Aorta (tissue), 5 donors: Measurements from ENCODE around the gene SYNE4. TPM values are rescaled to one million over a fixed set of nuclear protein-coding genes. Genes with fewer than 3 reads are reported as not detected.
"Not testable (repeated sequence)": the region's sequence is repeated elsewhere in the genome, so short reads cannot be mapped to it uniquely, and the experiment has no call there.

Experiments used
- ATAC-seq: fragments of 200-7000 bp; cut with Tn5 transposase; one replicate; pipeline ENCODE4 v1.9.1; 2022; ENCODE audit warnings: moderate library complexity; ENCODE audit not compliant: low FRiP score
- DNase-seq, 2 donors: peaks; one replicate each; pipeline ENCODE4 v3.0.0-alpha.2; 2020
- H3K27ac ChIP-seq, 2 donors: one replicate each; pipeline ENCODE4 v1.5.1; 2013; ENCODE audit warnings: low read length in 2 of 2, mild to moderate bottlenecking in 2 of 2, moderate library complexity in 2 of 2, control low read depth in 1 of 2, inconsistent platforms in 1 of 2, low read depth in 1 of 2
- H3K27me3 ChIP-seq, 2 donors: one replicate each; pipeline ENCODE4 v1.6.1; 2013; ENCODE audit warnings: control low read depth in 1 of 2, low read length in 1 of 2, mild to moderate bottlenecking in 1 of 2, moderate library complexity in 1 of 2; ENCODE audit not compliant: insufficient read depth in 2 of 2, control insufficient read depth in 1 of 2
- H3K36me3 ChIP-seq, 2 donors: one replicate each; pipeline ENCODE4 v1.6.1; 2013; ENCODE audit warnings: control low read depth in 1 of 2, low read length in 1 of 2, mild to moderate bottlenecking in 1 of 2; ENCODE audit not compliant: insufficient read depth in 2 of 2, control insufficient read depth in 1 of 2
- H3K4me1 ChIP-seq, 2 donors: one replicate each; pipeline ENCODE4 v1.6.1; 2013; ENCODE audit warnings: low read length in 2 of 2, control low read depth in 1 of 2, mild to moderate bottlenecking in 1 of 2, moderate library complexity in 1 of 2; ENCODE audit not compliant: insufficient read depth in 2 of 2, control insufficient read depth in 1 of 2
- H3K4me3 ChIP-seq, 2 donors: one replicate each; pipeline ENCODE4 v1.5.1; 2013; ENCODE audit warnings: low read length in 2 of 2, control low read depth in 1 of 2, mild to moderate bottlenecking in 1 of 2
- H3K9me3 ChIP-seq: one replicate; pipeline ENCODE4 v1.6.1; 2013; ENCODE audit warnings: mild to moderate bottlenecking, low read length; ENCODE audit not compliant: control insufficient read depth
- WGBS, 2 donors: extraction: QIAGEN DNeasy Blood & Tissue Kit; methylation state at CpG; one replicate each; pipeline ENCODE4 v1.1.7; 2013; 5-methylcytosine and 5-hydroxymethylcytosine counted together
- intact Hi-C, 2 donors: fragments of 100-400 bp; cut with DNase I; formaldehyde crosslinking; loops; one replicate each; pipeline versions ENCODE4 v1.14.2 to v1.15.0; 2022
- polyA plus RNA-seq, 2 donors: library from polyadenylated mRNA; stranded (reverse); fragments of 200-250 nt; gene quantifications; one replicate each; pipeline ENCODE4 v1.2.3, GENCODE V29; 2013
- total RNA-seq, 2 donors: library from RNA; stranded (reverse); fragmentation: NEBNext Ultra II Directional; extraction: Animal tissue kit (Norgen Biotek cat#: 25700); gene quantifications; one replicate each; pipeline ENCODE4 v1.2.1, GENCODE V29; 2021
- donor health status: healthy with polysubstance abuse.
- donor health status: Bipolar disorder and iron deficiency.
- donor health status: DM: no; HTN: no; CAD: no.
- donor health status: DM: no; HTN: no; CAD: no.
- donor health status: DM: yes; HTN: yes; CAD: no.

SYNE4 gene
- total and polyA plus RNA-seq, 4 donors: 1.0 to 2.3 (median 1.4) TPM; not detected in 1

DNA sequence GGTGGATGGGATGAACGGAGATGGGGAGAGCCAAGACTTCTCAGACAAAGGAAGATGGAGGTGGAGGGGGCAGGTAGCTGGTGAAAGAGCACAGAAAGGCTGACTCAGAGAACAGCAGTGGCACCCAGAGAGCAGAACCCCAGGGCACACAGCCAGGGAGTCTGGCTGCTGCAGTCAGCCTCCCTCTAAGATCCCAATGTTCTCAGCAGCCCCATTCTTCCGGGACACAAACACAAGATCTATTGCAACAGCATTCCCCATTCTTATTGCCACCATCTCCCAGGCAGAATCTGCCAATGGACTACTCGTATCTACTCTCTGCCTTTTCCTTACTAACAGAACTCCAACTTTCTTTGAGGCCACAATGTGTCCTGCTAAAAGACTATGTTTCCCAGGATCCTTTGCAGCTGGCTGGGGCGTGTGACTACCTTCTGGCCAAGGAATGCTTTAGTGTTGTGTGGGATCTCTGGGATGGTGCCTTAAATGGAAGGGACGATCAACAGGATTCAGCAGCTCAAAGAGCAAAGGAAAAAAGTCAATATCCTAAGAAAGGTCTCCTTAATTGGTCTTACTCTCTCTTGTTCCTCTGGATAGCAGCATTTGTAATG lies 37.9 kb upstream of the SYNE4 start:
- H3K9me3 ChIP-seq: no peaks in the 10 kb centered on the region
- no peak for DNase-seq
- H3K27me3 ChIP-seq: no peaks in the 10 kb centered on the region
- H3K27ac ChIP-seq: no peak overlapping the region
- H3K36me3 ChIP-seq: no peaks in the 10 kb centered on the region
- 86 to 90% methylated on average over 5 of the region's 5 CpGs for WGBS, 2 donors
- H3K4me3 ChIP-seq: no peak overlapping the region
- H3K4me1 ChIP-seq: no peaks in the 10 kb centered on the region
- no peak for ATAC-seq
- intact Hi-C loops: no loop called here

DNA sequence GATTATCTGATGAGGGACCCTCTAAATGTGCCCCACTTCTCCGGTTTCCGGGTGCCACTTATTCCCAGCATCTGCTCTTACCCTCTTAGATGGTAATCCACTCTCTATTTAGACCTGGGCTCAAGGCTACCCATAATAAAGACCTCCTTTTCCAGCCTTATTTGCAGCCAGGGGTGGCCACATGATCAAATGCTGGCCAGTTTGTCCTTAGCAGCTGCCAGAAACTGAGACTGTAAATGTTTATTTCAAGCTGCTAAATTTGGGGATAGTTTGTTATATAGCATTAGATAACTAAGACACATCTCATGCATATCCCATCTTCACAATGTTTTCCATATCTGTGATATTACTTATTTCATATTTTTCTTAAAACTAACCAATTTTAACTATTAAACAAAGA lies 35.3 kb upstream of the SYNE4 start:
- Histone ChIP-seq H3K27me3 (no peaks in the 10 kb centered on the region), H3K36me3 (peaks cover 0 to 1% of the 10 kb centered on the region in 2 donors), H3K9me3 (no peaks in the 10 kb centered on the region), H3K4me3 (no peak overlapping the region), H3K27ac (no peak overlapping the region), H3K4me1 (no peaks in the 10 kb centered on the region)
- 91 to 96% methylated on average over 2 of the region's 2 CpGs for WGBS, 2 donors
- no peak for ATAC-seq
- no peak for DNase-seq
- intact Hi-C loops: no loop called here

DNA sequence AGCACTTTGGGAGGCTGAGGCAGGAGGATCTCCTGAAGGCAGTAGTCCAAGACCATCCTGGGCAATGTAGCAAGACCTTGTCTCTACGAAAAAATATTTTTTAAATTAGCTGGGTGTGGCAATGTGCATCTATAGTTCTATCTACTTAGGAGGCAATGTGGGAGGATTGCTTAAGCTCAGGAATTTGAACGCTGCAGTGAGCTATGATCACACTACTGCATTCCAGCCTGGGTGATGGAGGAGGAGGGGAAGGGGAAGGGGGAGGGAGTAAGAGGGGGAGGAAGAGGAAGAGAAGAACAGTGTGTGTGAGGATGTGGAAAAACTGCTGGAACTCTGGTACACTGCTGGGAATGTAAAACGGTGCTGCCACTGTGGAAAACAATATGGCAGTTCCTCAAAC lies 33.2 kb upstream of the SYNE4 start:
- Histone ChIP-seq H3K9me3 (no peaks in the 10 kb centered on the region), H3K27me3 (no peaks in the 10 kb centered on the region), H3K4me3 (no peak overlapping the region), H3K4me1 (no peaks in the 10 kb centered on the region), H3K27ac (no peak overlapping the region), H3K36me3 (peaks cover 0 to 1% of the 10 kb centered on the region in 2 donors)
- intact Hi-C loops: no loop called here
- WGBS, 2 donors: 30 to 34% methylated on average over 3 of the region's 3 CpGs
- DNase-seq: no peak
- no peak for ATAC-seq

DNA sequence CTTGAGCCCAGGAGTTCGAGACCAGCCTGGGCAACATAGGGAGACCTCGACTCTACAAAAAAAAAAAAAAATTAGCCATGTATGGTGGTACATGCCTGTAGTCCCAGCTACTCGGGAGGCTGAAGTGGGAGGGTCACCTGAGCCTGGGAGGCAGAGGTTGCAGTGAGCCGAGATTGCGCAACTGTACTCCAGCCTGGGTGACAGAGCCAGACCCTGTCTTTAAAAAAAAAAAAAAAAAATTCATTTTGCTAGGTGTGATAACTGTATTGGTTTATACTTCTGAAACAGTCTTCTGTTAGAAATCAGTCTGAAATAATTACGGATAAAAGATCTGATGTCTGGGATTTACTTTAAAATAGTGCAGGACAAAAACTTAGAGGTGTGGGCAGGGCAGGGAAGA lies 32.5 kb upstream of the SYNE4 start:
- H3K9me3 ChIP-seq, DNase-seq, intact Hi-C loops, H3K27me3 ChIP-seq, ATAC-seq, H3K4me1 ChIP-seq, H3K27ac ChIP-seq, H3K4me3 ChIP-seq, H3K36me3 ChIP-seq: not testable (repeated sequence)
- 92 to 96% methylated on average over 6 of the region's 6 CpGs for WGBS, 2 donors

DNA sequence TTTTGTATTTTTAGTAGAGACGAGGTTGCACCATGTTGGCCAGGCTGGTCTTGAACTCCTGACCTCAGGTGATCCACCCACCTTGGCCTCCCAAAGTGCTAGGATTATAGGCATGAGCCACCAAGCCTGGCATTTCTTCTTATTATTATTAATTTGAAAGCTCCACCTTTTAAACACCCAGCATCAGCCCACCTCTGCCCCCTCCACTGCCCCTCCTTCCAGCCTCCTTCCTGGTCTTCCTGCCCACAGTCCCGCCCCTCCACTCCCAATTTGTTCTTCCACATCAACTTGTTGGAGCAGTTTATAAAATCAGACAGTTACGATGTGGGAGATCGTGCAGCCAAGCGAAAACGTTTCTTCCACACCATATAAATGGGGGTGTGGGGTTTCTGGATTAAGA lies 31.9 kb upstream of the SYNE4 start:
- 89 to 90% methylated on average over 6 of the region's 6 CpGs for WGBS, 2 donors
- Histone ChIP-seq H3K36me3 (peaks cover 0 to 1% of the 10 kb centered on the region in 2 donors), H3K27me3 (no peaks in the 10 kb centered on the region), H3K27ac (no peak overlapping the region), H3K4me1 (no peaks in the 10 kb centered on the region), H3K4me3 (no peak overlapping the region), H3K9me3 (no peaks in the 10 kb centered on the region)
- ATAC-seq (no peak), DNase-seq (no peak)
- intact Hi-C loops: no loop called here

DNA sequence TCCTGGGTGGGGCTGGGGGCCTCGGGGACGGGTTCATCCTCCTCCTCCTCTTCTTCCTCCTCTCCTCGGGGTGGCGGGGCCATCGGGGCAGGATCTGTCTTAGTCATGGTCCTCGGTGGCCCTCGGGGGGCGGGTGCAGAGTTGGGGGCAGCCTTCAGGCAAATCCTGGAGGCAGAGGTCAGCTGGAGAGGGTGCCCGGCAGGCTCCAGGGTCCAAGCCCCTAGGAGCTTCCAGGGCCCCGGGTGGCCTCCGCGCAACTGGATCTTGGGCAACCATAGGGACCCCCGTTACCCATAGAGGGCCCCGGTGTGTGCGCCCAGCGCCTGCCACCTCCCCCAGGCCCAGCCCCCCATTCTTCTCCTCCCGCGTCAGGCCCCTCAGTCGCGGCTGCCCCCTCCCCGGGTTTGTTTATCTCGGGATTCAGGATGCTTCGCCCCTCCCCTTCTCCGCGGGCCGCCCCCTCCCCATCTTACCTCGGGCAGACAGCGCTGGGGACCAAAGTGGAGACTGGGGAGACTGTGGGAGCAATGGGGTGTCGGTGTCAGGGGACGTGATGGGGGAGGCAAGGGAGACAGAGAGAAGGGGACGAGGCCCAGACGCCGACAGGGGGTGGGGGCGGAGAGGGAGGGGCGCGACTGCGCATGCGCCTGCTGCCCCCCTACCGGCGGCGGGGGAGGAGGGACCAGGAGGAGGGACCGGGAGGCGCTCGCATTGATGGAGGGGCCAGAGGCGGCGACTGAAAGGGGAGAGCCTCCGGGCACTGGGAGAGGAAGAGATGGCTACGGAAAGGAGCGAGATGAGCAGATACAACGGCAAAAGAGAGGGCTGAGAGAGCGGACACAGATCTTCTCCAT lies 23.9 kb upstream of the SYNE4 start, which contains the start of gene CLIP3:
Gene CLIP3 (minus strand): TSS at position 623 of the 854 bp plus-strand sequence. CDS start 516 bp downstream, at position 107.
- ATAC-seq (peak; percentile 90), DNase-seq (peak; percentile 83 to 93)
- no peaks in the 10 kb centered on the region for H3K9me3 ChIP-seq
- H3K4me1 ChIP-seq: no peaks in the 10 kb centered on the region
- H3K27me3 ChIP-seq: no peaks in the 10 kb centered on the region
- H3K4me3 ChIP-seq: peak within 1 kb of the TSS; percentile 80 to 94
- peak within 1 kb of the TSS in 1 of 2 donors; percentile 22 for H3K27ac ChIP-seq
- H3K36me3 ChIP-seq: no peaks in the 10 kb centered on the region
- intact Hi-C loops: no loop called here
- 1% methylated on average over 47 to 51 of the region's 51 CpGs for WGBS, 2 donors

DNA sequence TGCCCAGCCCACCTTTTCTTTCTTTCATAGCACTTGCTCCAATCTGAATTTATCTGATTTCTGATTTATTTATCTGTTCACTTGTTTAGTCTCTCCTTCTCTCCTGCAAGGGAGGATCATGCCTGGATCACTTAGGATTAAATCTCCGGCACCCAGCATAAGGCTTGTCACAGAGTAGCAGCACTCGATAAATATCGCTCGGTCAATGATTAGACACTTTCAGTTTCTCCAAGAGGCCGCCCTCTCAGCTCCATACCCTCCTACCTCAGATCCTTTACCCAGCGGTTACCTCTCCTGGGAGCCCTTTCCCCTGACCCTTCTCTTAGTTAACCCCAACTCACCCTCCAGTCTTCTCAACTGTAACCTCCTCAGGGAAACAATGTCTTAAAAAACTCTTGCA lies 22.7 kb upstream of the SYNE4 start:
- no peak overlapping the region for H3K4me3 ChIP-seq
- no peaks in the 10 kb centered on the region for H3K27me3 ChIP-seq
- H3K27ac ChIP-seq: no peak overlapping the region
- DNase-seq (no peak), ATAC-seq (no peak)
- peaks cover 0 to 2% of the 10 kb centered on the region in 2 donors for H3K36me3 ChIP-seq
- H3K9me3 ChIP-seq: no peaks in the 10 kb centered on the region
- WGBS, 2 donors: 89 to 92% methylated on average over 6 of the region's 6 CpGs
- intact Hi-C loops: no loop called here
- H3K4me1 ChIP-seq: no peaks in the 10 kb centered on the region

DNA sequence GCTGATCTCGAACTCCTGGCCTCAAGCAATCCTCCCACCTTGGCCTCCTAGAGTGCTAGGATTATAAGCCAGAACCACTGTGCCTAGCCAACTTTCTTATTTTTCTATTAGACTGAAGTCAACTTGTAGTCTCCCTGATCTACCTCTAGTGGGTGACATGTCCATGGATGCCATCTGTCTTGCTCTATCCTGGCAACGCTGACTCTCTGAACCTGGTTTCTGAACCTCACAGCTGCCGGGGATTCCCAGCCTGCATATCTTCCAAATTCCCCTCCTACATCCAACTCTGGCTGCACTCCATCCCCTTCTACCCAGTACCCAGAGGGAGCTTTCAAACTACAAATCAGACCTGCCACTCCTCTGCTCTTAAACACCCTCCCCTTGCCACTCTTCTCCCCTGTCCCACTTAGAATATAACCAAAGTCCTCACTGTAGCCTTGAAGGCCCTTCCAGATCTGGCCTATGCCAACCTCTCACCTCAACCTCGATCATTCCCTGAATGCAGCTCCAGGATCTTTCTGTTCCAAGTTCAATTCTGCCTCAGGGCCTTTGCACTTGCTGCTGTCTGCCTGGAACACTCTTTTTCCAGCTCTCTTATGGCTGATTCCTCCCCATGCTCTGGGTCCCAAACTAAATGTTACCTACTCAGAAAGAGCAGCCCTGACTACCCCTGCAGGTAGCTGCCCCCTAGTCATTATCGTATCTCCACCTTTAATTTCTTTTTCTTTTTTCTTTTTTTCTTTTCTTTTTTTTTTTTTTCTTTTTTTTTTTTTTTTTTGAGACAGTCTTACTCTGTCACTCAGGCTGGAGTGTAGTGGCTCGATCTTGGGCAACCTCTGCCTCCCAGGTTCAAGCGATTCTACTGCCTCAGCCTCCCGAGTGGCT lies 21.9 kb upstream of the SYNE4 start:
- Histone ChIP-seq H3K4me1 (no peaks in the 10 kb centered on the region), H3K9me3 (no peaks in the 10 kb centered on the region), H3K27me3 (no peaks in the 10 kb centered on the region), H3K36me3 (peaks cover 0 to 2% of the 10 kb centered on the region in 2 donors), H3K27ac (no peak overlapping the region), H3K4me3 (no peak overlapping the region)
- WGBS, 2 donors: 84 to 90% methylated on average over 8 of the region's 8 CpGs
- intact Hi-C loops: no loop called here
- ATAC-seq (no peak), DNase-seq (no peak)
